GM19372 (cell line): ENCODE data around the gene TRPV5.

ENCODE experiments used
- ATAC-seq: cut with Tn5 transposase; IDR thresholded peaks from one replicate; pipeline ENCODE4 v1.9.1; 2021; ENCODE audit warnings: mild to moderate bottlenecking, low read depth, moderate library complexity; ENCODE audit not compliant: unreplicated experiment

TRPV5 gene

GRCh38 chr7:142873871-142874270 lies 59.7 kb downstream of the TRPV5 start:
- ATAC-seq, result no peak

GRCh38 chr7:142873281-142873784 lies 60.2 kb downstream of the TRPV5 start:
- ATAC-seq, result peak; percentile 64

- ATAC-seq, result no peak
Measured at GRCh38 chr7:142872106-142872675, 61.4 kb downstream of the TRPV5 start.

- ATAC-seq, result no peak
Measured at GRCh38 chr7:142871260-142872105, 62.1 kb downstream of the TRPV5 start.

- ATAC-seq, result no peak
Measured at GRCh38 chr7:142870566-142871259, 62.8 kb downstream of the TRPV5 start.

- no peak for ATAC-seq
Measured at GRCh38 chr7:142870147-142870559, 63.4 kb downstream of the TRPV5 start.

GRCh38 chr7:142869434-142869833 lies 64.1 kb downstream of the TRPV5 start:
- no peak for ATAC-seq

- ATAC-seq, result no peak
Measured at GRCh38 chr7:142868986-142869415, 64.5 kb downstream of the TRPV5 start.

GRCh38 chr7:142868188-142868985 lies 65.2 kb downstream of the TRPV5 start:
- no peak for ATAC-seq

GRCh38 chr7:142867398-142868187 lies 66.0 kb downstream of the TRPV5 start:
- no peak for ATAC-seq

GRCh38 chr7:142867097-142867378 lies 66.5 kb downstream of the TRPV5 start:
- ATAC-seq, result no peak

GRCh38 chr7:142866361-142867096 lies 67.0 kb downstream of the TRPV5 start:
- no peak for ATAC-seq

- ATAC-seq, result no peak
Measured at GRCh38 chr7:142865766-142866165, 67.8 kb downstream of the TRPV5 start.

GRCh38 chr7:142864980-142865747 lies 68.4 kb downstream of the TRPV5 start:
- ATAC-seq, result no peak

- ATAC-seq, result no peak
Measured at GRCh38 chr7:142863891-142864685, 69.5 kb downstream of the TRPV5 start.

GRCh38 chr7:142862786-142863400 lies 70.7 kb downstream of the TRPV5 start:
- no peak for ATAC-seq

GRCh38 chr7:142862351-142862750 lies 71.2 kb downstream of the TRPV5 start:
- ATAC-seq, result no peak
